ENCODE results near the gene GTF2E1. TPM values are rescaled to one million over a fixed set of nuclear protein-coding genes. Genes with fewer than 3 reads are reported as not detected.

The GTF2E1 gene
- total RNA-seq, 1 donor: 7.9 TPM

- H3K4me3 ChIP-seq (ENCODE audit: low read length): no peak overlapping the region
- no peaks in the 10 kb centered on the region for H3K27me3 ChIP-seq (ENCODE audit: insufficient read depth, low read length)
- no peaks in the 10 kb centered on the region for H3K9me3 ChIP-seq (ENCODE audit: low read depth, low read length)
- no peaks in the 10 kb centered on the region for H3K4me1 ChIP-seq (ENCODE audit: insufficient read depth, low read length)
Observed at GRCh38 chr3:120801484-120801883, 58.9 kb downstream of the GTF2E1 start.

GRCh38 chr3:120802916-120803315, 60.4 kb downstream of the GTF2E1 start:
- H3K9me3 ChIP-seq (ENCODE audit: low read depth, low read length): no peaks in the 10 kb centered on the region
- H3K4me3 ChIP-seq (ENCODE audit: low read length): no peak overlapping the region
- no peaks in the 10 kb centered on the region for H3K4me1 ChIP-seq (ENCODE audit: insufficient read depth, low read length)
- H3K27me3 ChIP-seq (ENCODE audit: insufficient read depth, low read length): no peaks in the 10 kb centered on the region

- Histone ChIP-seq H3K27me3 (ENCODE audit: insufficient read depth, low read length) (no peaks in the 10 kb centered on the region), H3K4me3 (ENCODE audit: low read length) (no peak overlapping the region), H3K9me3 (ENCODE audit: low read depth, low read length) (no peaks in the 10 kb centered on the region), H3K4me1 (ENCODE audit: insufficient read depth, low read length) (no peaks in the 10 kb centered on the region)
Observed at GRCh38 chr3:120816728-120817127, 74.2 kb downstream of the GTF2E1 start.

GRCh38 chr3:120820748-120821147, 78.2 kb downstream of the GTF2E1 start:
- Histone ChIP-seq H3K9me3 (ENCODE audit: low read depth, low read length) (no peaks in the 10 kb centered on the region), H3K27me3 (ENCODE audit: insufficient read depth, low read length) (no peaks in the 10 kb centered on the region), H3K4me3 (ENCODE audit: low read length) (no peak overlapping the region), H3K4me1 (ENCODE audit: insufficient read depth, low read length) (no peaks in the 10 kb centered on the region)

- no peaks in the 10 kb centered on the region for H3K4me1 ChIP-seq (ENCODE audit: insufficient read depth, low read length)
- no peaks in the 10 kb centered on the region for H3K9me3 ChIP-seq (ENCODE audit: low read depth, low read length)
- no peaks in the 10 kb centered on the region for H3K27me3 ChIP-seq (ENCODE audit: insufficient read depth, low read length)
- no peak overlapping the region for H3K4me3 ChIP-seq (ENCODE audit: low read length)
Observed at GRCh38 chr3:120821426-120821825, 78.9 kb downstream of the GTF2E1 start.

GRCh38 chr3:120823156-120823555, 80.6 kb downstream of the GTF2E1 start:
- H3K4me1 ChIP-seq (ENCODE audit: insufficient read depth, low read length): no peaks in the 10 kb centered on the region
- H3K9me3 ChIP-seq (ENCODE audit: low read depth, low read length): no peaks in the 10 kb centered on the region
- H3K4me3 ChIP-seq (ENCODE audit: low read length): no peak overlapping the region
- H3K27me3 ChIP-seq (ENCODE audit: insufficient read depth, low read length): no peaks in the 10 kb centered on the region

GRCh38 chr3:120824613-120825012, 82.1 kb downstream of the GTF2E1 start:
- Histone ChIP-seq H3K9me3 (ENCODE audit: low read depth, low read length) (no peaks in the 10 kb centered on the region), H3K4me3 (ENCODE audit: low read length) (no peak overlapping the region), H3K27me3 (ENCODE audit: insufficient read depth, low read length) (no peaks in the 10 kb centered on the region), H3K4me1 (ENCODE audit: insufficient read depth, low read length) (no peaks in the 10 kb centered on the region)

- Histone ChIP-seq H3K4me1 (ENCODE audit: insufficient read depth, low read length) (no peaks in the 10 kb centered on the region), H3K9me3 (ENCODE audit: low read depth, low read length) (no peaks in the 10 kb centered on the region), H3K4me3 (ENCODE audit: low read length) (no peak overlapping the region), H3K27me3 (ENCODE audit: insufficient read depth, low read length) (no peaks in the 10 kb centered on the region)
Observed at GRCh38 chr3:120828796-120829195, 86.3 kb downstream of the GTF2E1 start.

- Histone ChIP-seq H3K4me3 (ENCODE audit: low read length) (no peak overlapping the region), H3K9me3 (ENCODE audit: low read depth, low read length) (no peaks in the 10 kb centered on the region), H3K4me1 (ENCODE audit: insufficient read depth, low read length) (no peaks in the 10 kb centered on the region), H3K27me3 (ENCODE audit: insufficient read depth, low read length) (no peaks in the 10 kb centered on the region)
Observed at GRCh38 chr3:120831066-120831465, 88.5 kb downstream of the GTF2E1 start.

Other genes with a start within 250 kb of the GTF2E1 start
- gene NDUFB4, start 146.4 kb upstream of the GTF2E1 start, total RNA-seq: 71.6 TPM
- gene HGD, start 60.5 kb upstream of the GTF2E1 start, total RNA-seq: 6.7 TPM
- gene RABL3, start 228 bp upstream of the GTF2E1 start, total RNA-seq: 13.7 TPM
- not detected for gene STXBP5L, start 165.5 kb downstream of the GTF2E1 start, total RNA-seq

Data from mononuclear cell (primary cell).